SK-N-MC (cell line): Measurements from ENCODE around the gene CHRNB1.

Experiments
- EZH2 ChIP-seq: fragments of 200-600 bp; sonication (generic); IDR thresholded peaks from one replicate; pipeline ENCODE4 v1.6.1; 2017; ENCODE audit warnings: antibody characterized with exemption
- FOXP2 ChIP-seq: optimal IDR thresholded peaks from 2 replicates; pipeline ENCODE3; 2011; ENCODE audit warnings: mild to moderate bottlenecking, moderate library complexity; ENCODE audit not compliant: insufficient read depth; ENCODE audit errors: extremely low read length, control extremely low read depth
- POLR2AphosphoS5 ChIP-seq: IDR thresholded peaks from 2 replicates; pipeline ENCODE4 v1.6.1; 2012; ENCODE audit warnings: mild to moderate bottlenecking, low read depth, low read length, borderline replicate concordance

GRCh38 chr17:7403043-7403726, 41.7 kb upstream of the CHRNB1 start:
- TF ChIP-seq EZH2 (no peak), POLR2AphosphoS5 (no peak), FOXP2 (no peak)
